H1 (cell line): ENCODE results near the gene MRPL19. TPM values are rescaled to one million over a fixed set of nuclear protein-coding genes. Genes with fewer than 3 reads are reported as not detected.

Source experiments
- CTCF ChIA-PET: fragments of 300-600 bp; sonication (Branson Sonifier 250); formaldehyde crosslinking; loops from one replicate; lab custom pipeline; 2021; ENCODE audit not compliant: partially characterized antibody; lab: Charles Lee
- POLR2A ChIA-PET: fragments of 300-600 bp; sonication (Branson Sonifier 250); formaldehyde crosslinking; loops from one replicate; lab custom pipeline; 2021; ENCODE audit warnings: inconsistent platforms; ENCODE audit not compliant: partially characterized antibody; lab: Charles Lee
- DNase-seq, 2 experiments: peaks; one replicate each; pipeline versions ENCODE4 v3.0.0 to v3.0.0-alpha.2; 2010 to 2022; ENCODE audit warnings: low spot score in 2 of 2, low read depth in 1 of 2, mixed read lengths in 1 of 2
- FAIRE-seq: peaks from 2 replicates; lab custom pipeline; 2011; peaks lifted over from hg19 to GRCh38; lab: Jason Lieb, UNC
- H2AFZ ChIP-seq: 2 replicates; pipeline ENCODE4 v1.8.1; 2012; ENCODE audit warnings: low read length, inconsistent platforms
- H2AK5ac ChIP-seq: 2 replicates; pipeline ENCODE4 v1.6.1; 2013; ENCODE audit warnings: low read depth, low read length
- H2BK120ac ChIP-seq: replicated peaks from 2 replicates; pipeline ENCODE3; 2013; ENCODE audit warnings: low read depth, low read length, inconsistent platforms
- H2BK12ac ChIP-seq: 2 replicates; pipeline ENCODE4 v1.6.1; 2013; ENCODE audit warnings: low read depth, low read length
- H2BK15ac ChIP-seq: 2 replicates; pipeline ENCODE4 v1.6.1; 2013; ENCODE audit warnings: low read length
- H2BK20ac ChIP-seq: 2 replicates; pipeline ENCODE4 v1.6.1; 2013; ENCODE audit warnings: low read length
- H2BK5ac ChIP-seq: 2 replicates; pipeline ENCODE4 v1.6.1; 2013; ENCODE audit warnings: low read depth, low read length
- H3K14ac ChIP-seq: 2 replicates; pipeline ENCODE4 v1.6.1; 2013; ENCODE audit warnings: inconsistent platforms; ENCODE audit not compliant: insufficient read length
- H3K18ac ChIP-seq: 2 replicates; pipeline ENCODE4 v1.6.1; 2013; ENCODE audit warnings: low read length; ENCODE audit errors: extremely low read depth
- H3K23ac ChIP-seq: 2 replicates; pipeline ENCODE4 v1.6.1; 2013; ENCODE audit warnings: inconsistent platforms; ENCODE audit not compliant: insufficient read length
- H3K23me2 ChIP-seq: 2 replicates; pipeline ENCODE4 v1.6.1; 2013; ENCODE audit warnings: low read depth, low read length
- H3K27ac ChIP-seq: 2 replicates; pipeline ENCODE4 v1.6.1; 2011; ENCODE audit warnings: low read depth, low read length, inconsistent platforms
- H3K27me3 ChIP-seq, 4 experiments: replicated peaks in 1 of 4; 1 replicate in 1 of 4; 2 replicates in 3 of 4; pipeline versions ENCODE4 v1.6.1 to v1.8.1; 2011 to 2013; ENCODE audit warnings: low read length in 3 of 4, mild to moderate bottlenecking in 3 of 4, inconsistent platforms in 2 of 4, mixed read lengths in 2 of 4, moderate library complexity in 1 of 4; ENCODE audit not compliant: control insufficient read depth in 3 of 4, insufficient read depth in 3 of 4; ENCODE audit errors: extremely low read depth in 1 of 4
- H3K36me3 ChIP-seq, 4 experiments: 2 replicates each; pipeline versions ENCODE4 v1.6.1 to v1.8.1; 2011 to 2013; ENCODE audit warnings: mild to moderate bottlenecking in 4 of 4, low read length in 3 of 4, moderate library complexity in 2 of 4, control low read depth in 1 of 4, inconsistent platforms in 1 of 4; ENCODE audit not compliant: insufficient read depth in 4 of 4, control insufficient read depth in 2 of 4
- H3K4ac ChIP-seq: replicated peaks from 2 replicates; pipeline ENCODE3; 2013; ENCODE audit warnings: low read length, low read depth, mixed read lengths, inconsistent platforms; ENCODE audit not compliant: insufficient read length
- H3K4me1 ChIP-seq, 4 experiments: replicated peaks in 1 of 4; 1 replicate in 1 of 4; 2 replicates in 3 of 4; pipeline versions ENCODE4 v1.6.1 to v1.8.1; 2011 to 2013; ENCODE audit warnings: low read length in 3 of 4, inconsistent platforms in 2 of 4, mixed read lengths in 1 of 4; ENCODE audit not compliant: insufficient read depth in 4 of 4, control insufficient read depth in 3 of 4
- H3K4me2 ChIP-seq, 2 experiments: 2 replicates each; pipeline versions ENCODE4 v1.6.1 to v1.8.1; 2011 to 2013; ENCODE audit warnings: low read depth in 2 of 2, low read length in 2 of 2, control low read depth in 1 of 2, inconsistent platforms in 1 of 2, mild to moderate bottlenecking in 1 of 2; ENCODE audit not compliant: insufficient read depth in 1 of 2
- H3K4me3 ChIP-seq, 4 experiments: fragments of 200-600, 300-600 bp in 1 of 4; sonication (generic), shearing (Covaris generic), sonication (Bioruptor Twin) in 1 of 4; 2 replicates each; pipeline versions ENCODE4 v1.5.1 to v1.8.1; 2011 to 2016; ENCODE audit warnings: low read length in 4 of 4, low read depth in 3 of 4, control low read depth in 2 of 4, inconsistent platforms in 2 of 4, mild to moderate bottlenecking in 2 of 4, mixed read lengths in 1 of 4, moderate library complexity in 1 of 4; ENCODE audit not compliant: insufficient read depth in 2 of 4; ENCODE audit errors: extremely low read depth in 1 of 4
- H3K56ac ChIP-seq: replicated peaks from 2 replicates; pipeline ENCODE3; 2013; ENCODE audit warnings: low read depth, mild to moderate bottlenecking, mixed read lengths, low read length, inconsistent platforms; ENCODE audit not compliant: insufficient read length
- H3K79me1 ChIP-seq: 2 replicates; pipeline ENCODE4 v1.6.1; 2013; ENCODE audit warnings: low read depth, low read length, control low read depth
- H3K79me2 ChIP-seq, 2 experiments: 2 replicates each; pipeline versions ENCODE4 v1.6.1 to v1.8.1; 2012 to 2013; ENCODE audit warnings: low read length in 2 of 2, mild to moderate bottlenecking in 2 of 2, inconsistent platforms in 1 of 2; ENCODE audit not compliant: insufficient read depth in 2 of 2, control insufficient read depth in 1 of 2
- H3K9ac ChIP-seq, 4 experiments: replicated peaks in 1 of 4; 1 replicate in 1 of 4; 2 replicates in 3 of 4; pipeline versions ENCODE4 v1.6.1 to v1.8.1; 2011 to 2013; ENCODE audit warnings: low read depth in 3 of 4, low read length in 3 of 4, control low read depth in 2 of 4, mild to moderate bottlenecking in 2 of 4, moderate library complexity in 2 of 4, inconsistent platforms in 1 of 4; ENCODE audit errors: extremely low read depth in 1 of 4
- H3K9me3 ChIP-seq, 2 experiments: 2 replicates each; pipeline versions ENCODE4 v1.6.1 to v1.8.1; 2012 to 2013; ENCODE audit warnings: mild to moderate bottlenecking in 2 of 2, moderate library complexity in 2 of 2, control low read depth in 1 of 2, inconsistent platforms in 1 of 2, low read depth in 1 of 2, low read length in 1 of 2, mixed read lengths in 1 of 2; ENCODE audit not compliant: insufficient read depth in 2 of 2
- H4K20me1 ChIP-seq, 2 experiments: replicated peaks in 1 of 2; 2 replicates each; pipeline versions ENCODE3 to v1.8.1; 2011 to 2013; ENCODE audit warnings: inconsistent platforms in 2 of 2, low read length in 2 of 2, mild to moderate bottlenecking in 1 of 2; ENCODE audit not compliant: insufficient read depth in 2 of 2, control insufficient read depth in 1 of 2
- H4K5ac ChIP-seq: 2 replicates; pipeline ENCODE4 v1.6.1; 2013; ENCODE audit warnings: low read length, low read depth, mixed read lengths, inconsistent platforms; ENCODE audit not compliant: insufficient read length
- H4K8ac ChIP-seq: 2 replicates; pipeline ENCODE4 v1.8.0; 2013; ENCODE audit warnings: mild to moderate bottlenecking, moderate library complexity, low read length, inconsistent platforms; ENCODE audit not compliant: insufficient read depth; ENCODE audit errors: extremely low read depth
- H4K91ac ChIP-seq: replicated peaks from 2 replicates; pipeline ENCODE3; 2013; ENCODE audit warnings: low read length, mixed read lengths, inconsistent platforms; ENCODE audit not compliant: insufficient read length
- BCL11A ChIP-seq, 2 experiments: IDR thresholded peaks; one replicate each; pipeline ENCODE4 v1.6.1; 2011; ENCODE audit warnings: low read depth in 2 of 2, low read length in 2 of 2, mild to moderate bottlenecking in 2 of 2
- E2F6 ChIP-seq: IDR thresholded peaks from 2 replicates; pipeline ENCODE4 v1.6.1; 2012; ENCODE audit warnings: inconsistent platforms
- GTF2F1 ChIP-seq: IDR thresholded peaks from 2 replicates; pipeline ENCODE4 v1.6.1; 2012; ENCODE audit warnings: low read depth, low read length, improper control_type of control experiment, borderline replicate concordance
- JUND ChIP-seq: IDR thresholded peaks from 2 replicates; pipeline ENCODE4 v1.6.1; 2011; ENCODE audit warnings: mild to moderate bottlenecking, improper control_type of control experiment, low read length
- KDM4A ChIP-seq: IDR thresholded peaks from one replicate; pipeline ENCODE4 v1.7.1; 2012; ENCODE audit warnings: low read depth, mild to moderate bottlenecking, moderate library complexity, low read length, inconsistent platforms; ENCODE audit not compliant: severe bottlenecking
- NRF1 ChIP-seq: IDR thresholded peaks from 2 replicates; pipeline ENCODE4 v1.6.1; 2011; ENCODE audit warnings: mild to moderate bottlenecking, low read depth, low read length, improper control_type of control experiment
- PHF8 ChIP-seq: fragments of 200-600 bp; sonication (generic); conservative IDR thresholded peaks from 2 replicates; pipeline ENCODE4 v1.7.1; 2012; ENCODE audit warnings: low read depth, mild to moderate bottlenecking, inconsistent platforms, low read length, moderate library complexity
- POU5F1 ChIP-seq: IDR thresholded peaks from 2 replicates; pipeline ENCODE4 v1.6.1; 2011; ENCODE audit warnings: low read depth, mild to moderate bottlenecking, low read length, moderate library complexity
- RXRA ChIP-seq: IDR thresholded peaks from 2 replicates; pipeline ENCODE4 v1.6.1; 2011; ENCODE audit warnings: low read depth, mild to moderate bottlenecking, low read length, moderate library complexity; ENCODE audit not compliant: insufficient read depth
- SIN3A ChIP-seq, 2 experiments: IDR thresholded peaks in 1 of 2; conservative IDR thresholded peaks in 1 of 2; 2 replicates each; pipeline ENCODE4 v1.6.1; 2011 to 2012; ENCODE audit warnings: low read length in 2 of 2, improper control_type of control experiment in 1 of 2, low read depth in 1 of 2, mild to moderate bottlenecking in 1 of 2
- TAF1 ChIP-seq: IDR thresholded peaks from 2 replicates; pipeline ENCODE4 v1.6.1; 2011; ENCODE audit warnings: mild to moderate bottlenecking, low read depth, low read length
- TCF12 ChIP-seq: IDR thresholded peaks from 2 replicates; pipeline ENCODE4 v1.6.1; 2011; ENCODE audit warnings: low read depth, mild to moderate bottlenecking, low read length
- YY1 ChIP-seq: IDR thresholded peaks from 2 replicates; pipeline ENCODE4 v1.6.1; 2011; ENCODE audit warnings: low read depth, mild to moderate bottlenecking, low read length
- WGBS, 2 experiments: shearing (Covaris generic) in 1 of 2; methylation state at CpG; one replicate each; pipeline versions ENCODE4 v1.1.6 to v1.1.7; 2013 to 2015; ENCODE audit warnings: low lambda C conversion rate in 2 of 2, mixed read lengths in 2 of 2, inconsistent platforms in 1 of 2, low coverage in 1 of 2, missing lambda C conversion rate in 1 of 2; ENCODE audit not compliant: insufficient replicate concordance in 2 of 2, insufficient coverage in 1 of 2, insufficient read length in 1 of 2; ENCODE audit errors: extremely low coverage in 1 of 2, missing lambda C conversion rate in 1 of 2; 5-methylcytosine and 5-hydroxymethylcytosine counted together
- polyA plus RNA-seq, 7 experiments: library from polyadenylated mRNA; depleted of rRNA in 3 of 7; stranded (reverse) in 5 of 7; unstranded in 2 of 7; fragments of >200 nt in 5 of 7; fragments of 200-250 nt in 2 of 7; gene quantifications; 1 replicate in 5 of 7; 2 replicates in 1 of 7; 4 replicates in 1 of 7; pipeline versions ENCODE4 v1.2.1 to v1.2.3, GENCODE V29; 2011 to 2013; ENCODE audit warnings: missing spikeins in 2 of 7, mixed read lengths in 2 of 7
- total RNA-seq: library from RNA; stranded (reverse); fragmentation: NEBNext Ultra II Directional; extraction: Animal tissue kit (Norgen Biotek cat#: 25700); gene quantifications from 2 replicates; pipeline ENCODE4 v1.2.1, GENCODE V29; 2021

MRPL19 gene
- total and polyA plus RNA-seq, 2 of the 8 experiments (the other 6 are each of a cell fraction or from before 2014, with no cell fraction given), result 18.1 to 75.2 TPM

- Histone ChIP-seq H3K79me2 (peaks cover 0 to 20% of the 10 kb centered on the region in 2 experiments; a peak in 2 of 4 replicates), H3K4me2 (peak overlapping the region; percentile 73 to 74), H3K27me3 (no peaks in the 10 kb centered on the region), H3K14ac (no peak overlapping the region), H2AFZ (peak overlapping the region; percentile 93), H3K4me1 (peaks cover 0 to 4% (median 2%) of the 10 kb centered on the region in 4 experiments; a peak in 2 of 7 replicates), H3K4ac (no peak overlapping the region), H2BK15ac (no peak overlapping the region), H3K9ac (peak overlapping the region; percentile 66 to 83 (median 78)), H4K5ac (peak overlapping the region; percentile 81), H2BK20ac (no peak overlapping the region), H3K9me3 (no peaks in the 10 kb centered on the region; a peak in 1 of 4 replicates), H2BK12ac (no peak overlapping the region), H3K27ac (peak overlapping the region; percentile 80; the same call in 1 of the 2 replicates), H3K23ac (no peak overlapping the region), H3K79me1 (0 out of 2 replicates have a peak, but pooled peaks cover 2% of the 10 kb centered on the region), H4K20me1 (no peaks in the 10 kb centered on the region), H3K36me3 (peaks cover 2 to 11% (median 4%) of the 10 kb centered on the region in 4 experiments; a peak in 2 of 8 replicates), H3K18ac (no peak overlapping the region), H2BK5ac (no peak overlapping the region), H4K91ac (no peak overlapping the region), H2AK5ac (no peak overlapping the region), H3K4me3 (peak overlapping the region; percentile 59 to 80 (median 68)), H2BK120ac (no peak overlapping the region), H3K23me2 (no peaks in the 10 kb centered on the region; the same call in 1 of the 2 replicates), H3K56ac (no peak overlapping the region), H4K8ac (peak overlapping the region; percentile 96; the same call in 1 of the 2 replicates)
- WGBS, 2 experiments, result 4% methylated on average over 10 of the region's 12 CpGs; no CpG with 5 or more reads in 1 of the 2 experiments
- FAIRE-seq (no peak), DNase-seq (no peak)
- POLR2A ChIA-PET, result interaction anchor here (0.6 to 1.4 kb wide), 6 partner anchors 10 to 288 kb away, joined by 3 to 4 read pairs (median 4); partner anchors contain the start of gene MRPL19
- CTCF ChIA-PET, result interaction anchor here (0.8 kb wide), 1 partner anchor 73 kb away, joined by 3 read pairs; no protein-coding TSS in a partner anchor
- TF ChIP-seq SIN3A (conservative IDR thresholded peaks at IDR 0.05 in 1 of 2, IDR thresholded peaks at IDR 0.05 in 1 of 2; ENCODE audit: low read depth in 1 of 2, low read length in 2 of 2) (no peak), JUND (no peak), PHF8 (no peak), TAF1 (no peak), YY1 (no peak), TCF12 (no peak), NRF1 (no peak), BCL11A (IDR thresholded peaks at IDR 0.05; ENCODE audit: low read depth in 2 of 2, low read length in 2 of 2) (no peak), POU5F1 (no peak), KDM4A (no peak), RXRA (no peak), E2F6 (no peak), GTF2F1 (no peak)
Measured at GRCh38 chr2:75710220-75710576, 63.6 kb downstream of the MRPL19 start.
